Panc1 (cell line): ENCODE measurements around the gene A2ML1. TPM values are rescaled to one million over a fixed set of nuclear protein-coding genes. Genes with fewer than 3 reads are reported as not detected.
"Not testable (repeated sequence)": the region's sequence is repeated elsewhere in the genome, so short reads cannot be mapped to it uniquely, and the experiment has no call there.

ENCODE experiments used
- ATAC-seq: fragments of 200-7000 bp; cut with Tn5 transposase; 2 replicates; pipeline ENCODE4 v1.9.1; 2020; ENCODE audit warnings: mild to moderate bottlenecking, moderate library complexity
- BruUV-seq: library from RNA; stranded (reverse); fragments of 400-500 nt; replicated peaks from 2 replicates; lab custom pipeline; 2021; lab: Mats Ljungman, UMichigan
- CTCF ChIA-PET: fragments of 300-600 bp; sonication (Branson Sonifier 250); formaldehyde crosslinking; loops from one replicate; lab custom pipeline; 2022; ENCODE audit warnings: antibody characterized with exemption; lab: Charles Lee
- POLR2A ChIA-PET: fragments of 300-600 bp; sonication (Branson Sonifier 250); formaldehyde crosslinking; loops from one replicate; lab custom pipeline; 2022; ENCODE audit warnings: antibody characterized with exemption; lab: Charles Lee
- DNase-seq: peaks from one replicate; pipeline ENCODE4 v3.0.0-alpha.2; 2010; ENCODE audit warnings: low read depth, low spot score
- H3K27ac ChIP-seq: 2 replicates; pipeline ENCODE4 v1.5.1; 2011; ENCODE audit warnings: mild to moderate bottlenecking, low read length, inconsistent platforms
- H3K27me3 ChIP-seq: fragments of 200-500 bp; sonication (Bioruptor generic); 2 replicates; pipeline ENCODE4 v1.6.0; 2014; ENCODE audit warnings: low read length, inconsistent platforms; ENCODE audit not compliant: control insufficient read depth, insufficient read depth
- H3K36me3 ChIP-seq: fragments of 200-500 bp; sonication (Bioruptor generic); 2 replicates; pipeline ENCODE4 v1.5.1; 2014; ENCODE audit warnings: inconsistent platforms, mild to moderate bottlenecking, low read length, moderate library complexity; ENCODE audit not compliant: control insufficient read depth, insufficient read depth
- H3K4me1 ChIP-seq: 2 replicates; pipeline ENCODE4 v1.5.1; 2011; ENCODE audit warnings: inconsistent platforms, mild to moderate bottlenecking, low read length, moderate library complexity; ENCODE audit not compliant: control insufficient read depth, insufficient read depth
- H3K4me3 ChIP-seq, 2 experiments: 2 replicates each; pipeline ENCODE4 v1.5.1; 2011 to 2012; ENCODE audit warnings: low read depth in 2 of 2, low read length in 2 of 2, mild to moderate bottlenecking in 2 of 2, inconsistent platforms in 1 of 2, moderate library complexity in 1 of 2
- H3K9me3 ChIP-seq: fragments of 200-500 bp; sonication (Bioruptor generic); 2 replicates; pipeline ENCODE4 v1.5.1; 2014; ENCODE audit warnings: low read depth, mild to moderate bottlenecking, inconsistent platforms, low read length, moderate library complexity; ENCODE audit not compliant: control insufficient read depth, insufficient read depth
- CTCF ChIP-seq: fragments of 450-650 bp; IDR thresholded peaks from 2 replicates; pipeline ENCODE4 v1.5.1; 2017; ENCODE audit warnings: mild to moderate bottlenecking
- POLR2AphosphoS5 ChIP-seq: IDR thresholded peaks from 2 replicates; pipeline ENCODE4 v1.6.1; 2012; ENCODE audit warnings: mild to moderate bottlenecking, low read depth, low read length, moderate library complexity
- REST ChIP-seq, 2 experiments: IDR thresholded peaks; 2 replicates each; pipeline ENCODE4 v1.6.1; 2011 to 2012; ENCODE audit warnings: low read depth in 2 of 2, control low read depth in 1 of 2, low read length in 1 of 2, mild to moderate bottlenecking in 1 of 2, moderate library complexity in 1 of 2; ENCODE audit not compliant: insufficient read depth in 1 of 2
- SIN3A ChIP-seq: IDR thresholded peaks from 2 replicates; pipeline ENCODE4 v1.6.1; 2012; ENCODE audit warnings: low read depth, mild to moderate bottlenecking, low read length, moderate library complexity, borderline replicate concordance; ENCODE audit not compliant: insufficient read depth
- TCF7L2 ChIP-seq: IDR thresholded peaks from 2 replicates; pipeline ENCODE4 v1.6.1; 2011; ENCODE audit warnings: mild to moderate bottlenecking, low read depth, low read length, inconsistent platforms
- in situ Hi-C: cut with HindIII; loops from 2 replicates; pipeline ENCODE4 v1.10.0; 2016; ENCODE audit warnings: low sequenced_read_pairs, low pct_unique_long_range_greater_than_20kb
- intact Hi-C: fragments of 100-400 bp; cut with micrococcal nuclease; formaldehyde crosslinking; loops from one replicate; pipeline ENCODE4 v1.10.0; 2022; ENCODE audit not compliant: unreplicated experiment
- total RNA-seq: library from RNA; stranded (reverse); gene quantifications from one replicate; pipeline ENCODE4 v1.2.1, GENCODE V29; 2021; ENCODE audit not compliant: unreplicated experiment

Gene A2ML1
- total RNA-seq, 1 experiment from 2014 or later, result not detected

- ChIA-PET POLR2A (no interaction called here), CTCF (no interaction called here)
- Histone ChIP-seq H3K4me3 (no peak overlapping the region), H3K27me3 (no peaks in the 10 kb centered on the region), H3K4me1 (peaks cover 9% of the 10 kb centered on the region), H3K9me3 (no peaks in the 10 kb centered on the region), H3K36me3 (no peaks in the 10 kb centered on the region; the same call in 1 of the 2 replicates), H3K27ac (no peak overlapping the region)
- no TSS peak for BruUV-seq
- ATAC-seq (no peak), DNase-seq (no peak)
- intact Hi-C loops, result no loop called here
- in situ Hi-C loops, result no loop called here
- TF ChIP-seq TCF7L2 (no peak), POLR2AphosphoS5 (no peak), SIN3A (no peak), REST (IDR thresholded peaks at IDR 0.05; ENCODE audit: insufficient read depth in 1 of 2, low read depth in 2 of 2, low read length in 1 of 2) (no peak), CTCF (no peak)
Measured at GRCh38 chr12:8917751-8918150, 95.3 kb downstream of the A2ML1 start.

GRCh38 chr12:8919643-8920042, 97.2 kb downstream of the A2ML1 start:
- H3K27me3 ChIP-seq, H3K9me3 ChIP-seq, H3K4me3 ChIP-seq, ATAC-seq, POLR2A ChIA-PET, H3K4me1 ChIP-seq, intact Hi-C loops, in situ Hi-C loops, CTCF ChIA-PET, H3K27ac ChIP-seq, H3K36me3 ChIP-seq, BruUV-seq, DNase-seq: not testable (repeated sequence)

- DNase-seq (no peak), ATAC-seq (no peak)
- BruUV-seq, result no TSS peak
- no peak overlapping the region for H3K27ac ChIP-seq
- no peaks in the 10 kb centered on the region for H3K27me3 ChIP-seq
- H3K36me3 ChIP-seq, result no peaks in the 10 kb centered on the region
- ChIA-PET CTCF (no interaction called here), POLR2A (no interaction called here)
- no peaks in the 10 kb centered on the region for H3K9me3 ChIP-seq
- TF ChIP-seq CTCF (no peak), SIN3A (no peak), TCF7L2 (no peak)
- in situ Hi-C loops (no loop called here), intact Hi-C loops (no loop called here)
- H3K4me3 ChIP-seq, result no peak overlapping the region
- H3K4me1 ChIP-seq, result no peaks in the 10 kb centered on the region
Measured at GRCh38 chr12:8922544-8922943, 100.1 kb downstream of the A2ML1 start.

Other genes starting within 250 kb of the A2ML1 start
- gene AICDA, start 209.8 kb upstream of the A2ML1 start, total RNA-seq, result not detected
- gene MFAP5, start 159.8 kb upstream of the A2ML1 start, total RNA-seq, result not detected
- gene RIMKLB, start 124.6 kb upstream of the A2ML1 start, total RNA-seq, result 17.1 TPM
- 15.6 TPM for gene PHC1, start 91.9 kb downstream of the A2ML1 start, total RNA-seq
- gene M6PR, start 127.0 kb downstream of the A2ML1 start, total RNA-seq, result 161 TPM
- gene KLRG1, start 166.9 kb downstream of the A2ML1 start, total RNA-seq, result 0.69 TPM